NCI-H1930 (cell line): ENCODE data around the gene RIPK4.
A peak's percentile ranks its signal among the peaks of the same experiment; 100 is the strongest.
"Not testable (repeated sequence)": the region's sequence is repeated elsewhere in the genome, so short reads cannot be mapped to it uniquely, and the experiment has no call there.

ENCODE experiments used
- DNase-seq, 2 experiments: peaks; one replicate each; lab custom pipeline; 2025; lab: John Stamatoyannopoulos, UW

Gene RIPK4

GRCh38 chr21:41795726-41796125 is 28.9 kb upstream of the RIPK4 start:
- DNase-seq = no peak

DNA sequence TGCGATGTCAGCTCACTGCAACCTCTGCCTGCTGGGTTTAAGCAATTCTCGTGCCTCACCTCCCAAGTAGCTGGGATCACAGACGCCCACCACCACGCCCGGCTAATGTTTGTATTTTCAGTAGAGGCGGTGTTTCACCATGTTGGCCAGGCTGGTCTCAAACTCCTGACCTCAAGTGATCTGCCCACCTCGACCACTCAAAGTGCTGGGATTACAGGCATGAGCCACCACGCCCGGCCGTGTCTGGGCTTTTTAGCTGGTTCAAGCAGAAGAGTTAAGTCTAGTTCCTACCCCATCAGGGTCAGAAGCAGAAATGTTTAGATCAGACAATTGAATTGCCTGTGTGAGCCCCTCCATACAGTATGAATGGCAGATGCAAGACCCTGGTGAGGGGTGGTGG is 27.7 kb upstream of the RIPK4 start:
- no peak for DNase-seq

DNA sequence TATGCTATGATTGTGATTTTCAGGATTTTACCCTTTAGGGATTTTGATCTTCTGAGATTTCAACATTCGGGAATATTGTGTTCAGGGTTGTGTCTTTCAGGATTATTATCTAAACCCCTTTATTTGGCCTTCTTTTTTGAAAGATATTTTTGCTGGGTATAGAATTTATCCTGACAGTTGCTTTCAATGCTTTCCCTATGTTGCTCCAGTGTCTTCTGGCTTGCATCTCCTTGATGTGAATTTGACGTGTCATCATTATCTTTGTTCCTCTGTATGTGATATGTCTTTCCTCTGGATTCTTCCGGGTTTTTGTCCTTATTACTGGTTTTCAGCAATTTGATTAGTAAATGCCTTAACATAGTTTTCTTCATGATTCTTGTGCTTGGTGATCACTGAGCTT is 25.9 kb upstream of the RIPK4 start:
- no peak for DNase-seq

DNA sequence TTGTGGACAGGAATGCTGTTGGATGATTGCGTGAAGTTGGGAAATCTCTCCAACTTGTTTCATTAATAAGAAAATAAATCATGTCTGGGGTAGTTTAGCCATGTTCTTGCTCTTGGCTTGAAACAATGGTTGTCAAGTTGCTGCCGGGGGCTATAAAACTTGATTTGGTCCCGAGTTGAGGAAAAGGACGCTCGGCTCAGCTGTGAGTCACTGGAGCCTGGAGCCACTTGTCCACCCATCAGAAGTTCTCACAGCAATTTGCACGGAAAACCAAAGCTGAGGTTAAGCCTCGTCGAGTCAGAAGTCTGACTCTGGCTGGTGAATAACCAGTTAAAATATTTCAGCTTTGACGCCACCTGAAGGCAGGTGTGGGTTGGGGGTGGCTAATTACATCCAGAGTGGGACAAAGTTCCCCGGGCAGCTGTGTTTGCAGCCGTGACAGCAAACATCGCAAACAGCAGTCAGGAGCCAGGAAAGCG is 19.7 kb upstream of the RIPK4 start:
- no peak for DNase-seq

- DNase-seq = not testable (repeated sequence)
Measured at GRCh38 chr21:41785262-41785661, 18.4 kb upstream of the RIPK4 start.

DNA sequence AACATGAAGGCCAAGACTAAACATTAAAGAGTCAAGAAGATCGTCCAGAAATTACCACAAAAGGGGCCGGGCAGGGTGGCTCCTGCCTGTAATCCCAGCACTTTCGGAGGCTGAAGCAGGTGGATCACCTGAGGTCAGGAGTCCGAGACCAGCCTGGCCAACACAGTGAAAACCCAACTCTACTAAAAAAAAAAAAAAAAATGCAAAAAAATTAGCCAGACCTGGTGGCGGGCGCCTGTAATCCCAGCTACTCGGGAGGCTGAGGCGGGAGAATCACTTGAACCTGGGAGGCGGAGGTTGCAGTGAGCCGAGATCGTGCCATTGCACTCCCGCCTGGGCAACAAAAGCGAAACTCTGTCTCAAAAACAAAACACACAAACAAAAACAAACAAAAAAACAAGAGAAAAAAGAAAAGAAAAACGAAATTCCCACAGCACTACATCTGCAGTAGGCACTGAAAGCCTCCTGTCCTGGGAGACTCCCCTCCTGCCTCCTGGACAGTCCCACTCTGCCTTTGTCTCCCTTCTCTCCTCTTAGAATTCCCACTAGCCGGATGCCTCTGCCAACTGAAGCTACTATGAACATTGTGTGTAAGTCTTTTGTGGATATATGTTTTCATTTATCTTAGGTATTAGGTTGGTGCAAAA is 17.7 kb upstream of the RIPK4 start:
- no peak for DNase-seq

DNA sequence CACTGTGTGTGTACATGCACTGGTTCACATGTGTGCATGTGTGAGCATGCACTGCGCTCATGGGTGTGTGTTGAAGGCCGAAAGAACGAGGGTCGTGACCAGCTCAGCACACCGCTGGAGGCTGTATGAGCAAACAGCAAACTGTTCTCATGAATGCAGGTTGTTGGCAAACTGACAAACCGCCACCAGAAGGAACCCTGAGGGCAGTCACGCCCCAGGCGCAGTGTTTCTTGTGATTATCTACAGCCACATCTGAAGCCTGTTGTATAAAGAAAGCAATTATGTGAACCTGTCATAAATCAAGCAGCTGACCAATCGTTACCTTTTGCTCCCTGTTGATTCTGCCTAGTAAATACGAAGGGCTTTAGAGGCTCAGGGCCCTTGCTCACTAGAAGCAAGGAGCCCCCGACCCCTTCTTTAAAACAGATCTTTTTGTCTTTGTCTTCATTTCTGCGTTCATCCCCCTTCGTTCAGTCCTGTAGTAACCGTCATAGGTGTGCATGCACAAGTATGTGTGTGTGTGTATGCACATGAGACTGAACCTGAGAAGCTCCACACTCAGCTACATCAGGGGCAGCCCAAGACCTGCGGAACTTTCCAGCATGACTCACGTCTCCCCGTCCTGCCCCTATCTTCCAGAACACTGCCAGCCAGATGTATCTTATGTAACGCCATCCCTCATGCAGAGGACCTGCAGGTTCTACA is 16.8 kb upstream of the RIPK4 start:
- DNase-seq = peak; percentile 40 to 46

DNA sequence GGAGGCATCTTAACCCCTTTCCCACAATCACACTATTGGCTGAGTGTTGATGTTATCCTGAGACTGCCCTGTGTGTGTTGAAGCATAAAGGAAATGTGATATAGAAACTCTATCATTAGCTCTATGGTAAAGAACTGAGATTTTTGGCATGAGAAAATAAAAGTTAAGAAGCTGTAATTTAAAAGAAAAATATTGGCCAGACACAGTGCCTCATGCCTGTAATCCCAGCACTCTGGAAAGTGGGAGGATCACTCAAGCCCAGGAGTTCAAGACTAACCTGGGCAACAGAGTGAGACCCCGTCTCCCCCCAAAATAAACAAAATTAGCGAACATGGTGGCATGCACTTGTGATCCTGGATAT is 14.2 kb upstream of the RIPK4 start:
- DNase-seq = no peak

DNA sequence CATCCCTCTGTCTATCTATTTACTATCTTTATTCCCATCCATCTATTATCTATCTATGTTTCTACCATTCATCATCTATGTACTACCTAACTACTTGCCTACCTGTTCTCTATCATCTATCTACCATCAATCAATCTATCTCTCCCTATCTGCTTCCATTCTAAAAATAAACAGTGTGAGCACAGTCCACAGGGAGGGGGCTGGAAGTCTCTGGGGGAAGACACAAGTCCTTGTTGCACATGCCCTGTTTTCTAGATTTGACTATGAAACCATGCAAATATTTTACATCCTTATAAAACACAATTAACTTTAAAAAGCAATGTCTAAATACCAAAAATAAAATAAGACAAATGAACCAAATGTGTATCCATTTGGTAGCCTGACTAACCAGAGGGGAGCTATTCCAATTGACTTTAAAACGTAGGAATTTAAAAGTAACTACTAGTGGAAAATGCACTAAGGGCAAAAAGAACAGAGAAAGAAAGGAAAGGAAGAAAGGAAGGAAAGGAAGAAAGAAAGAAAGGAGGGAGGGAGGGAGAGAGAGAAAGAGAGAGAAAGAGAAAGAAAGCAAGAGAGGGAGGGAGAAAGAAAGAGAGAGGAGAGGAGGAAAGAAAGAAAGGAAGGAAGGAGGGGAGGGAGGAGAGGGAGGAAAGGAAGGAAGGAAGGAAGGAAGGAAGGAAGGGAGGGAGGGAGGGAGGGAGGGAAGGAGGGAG is 13.6 kb upstream of the RIPK4 start:
- DNase-seq = no peak

DNA sequence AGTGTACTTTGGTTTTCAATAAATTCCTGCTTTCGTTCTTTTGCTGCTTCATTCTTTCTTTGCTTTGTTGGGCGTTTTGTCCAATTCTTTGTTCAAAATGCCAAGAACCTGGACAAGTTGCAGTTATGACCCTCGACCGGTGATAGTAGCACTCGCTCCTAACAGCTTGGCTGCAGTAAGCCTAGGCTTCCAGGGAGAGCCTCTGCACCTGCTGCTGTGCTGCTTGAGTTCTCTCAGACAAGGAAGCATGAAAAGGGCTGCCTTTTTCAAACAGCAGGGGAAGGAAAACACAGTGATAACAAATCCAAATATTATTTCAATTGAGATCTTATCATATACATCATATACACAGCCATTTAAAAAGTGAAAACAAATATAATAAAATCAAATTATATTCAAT is 12.8 kb upstream of the RIPK4 start:
- DNase-seq = peak in 1 of 2 experiments; percentile 8

DNA sequence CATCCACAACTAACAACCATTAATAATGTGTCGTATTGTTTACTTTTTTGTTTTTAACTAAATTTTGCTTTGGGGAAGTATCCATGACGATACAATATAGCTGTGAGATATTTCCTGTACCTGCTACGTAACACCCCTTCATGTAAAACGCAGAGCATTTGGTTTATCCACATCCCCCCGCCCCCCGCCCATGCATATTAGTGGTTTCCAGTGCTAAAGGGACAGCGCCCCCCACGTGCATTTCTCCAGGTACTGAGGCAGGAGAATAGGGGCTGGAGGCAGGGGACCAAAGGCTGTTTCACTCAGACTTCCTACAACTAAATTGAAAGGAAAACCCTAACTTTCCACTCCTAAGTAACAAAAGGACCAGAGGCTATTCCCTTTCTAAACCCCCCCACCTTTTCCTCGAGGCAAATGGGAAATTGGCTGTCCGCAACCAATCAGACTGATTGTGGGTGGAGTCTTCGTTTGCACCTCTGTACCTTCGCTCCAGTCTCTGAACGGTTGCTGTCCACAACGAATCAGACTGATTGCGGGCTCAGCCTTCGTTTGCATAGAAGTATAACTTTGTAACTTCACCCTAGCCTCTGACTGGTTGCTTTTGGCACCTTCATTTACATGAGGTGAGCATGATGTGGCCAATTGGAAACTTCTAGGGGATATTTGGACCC is 12.2 kb upstream of the RIPK4 start:
- no peak for DNase-seq

GRCh38 chr21:41777951-41778815 is 11.3 kb upstream of the RIPK4 start:
- DNase-seq = peak in 1 of 2 experiments; percentile 12

DNA sequence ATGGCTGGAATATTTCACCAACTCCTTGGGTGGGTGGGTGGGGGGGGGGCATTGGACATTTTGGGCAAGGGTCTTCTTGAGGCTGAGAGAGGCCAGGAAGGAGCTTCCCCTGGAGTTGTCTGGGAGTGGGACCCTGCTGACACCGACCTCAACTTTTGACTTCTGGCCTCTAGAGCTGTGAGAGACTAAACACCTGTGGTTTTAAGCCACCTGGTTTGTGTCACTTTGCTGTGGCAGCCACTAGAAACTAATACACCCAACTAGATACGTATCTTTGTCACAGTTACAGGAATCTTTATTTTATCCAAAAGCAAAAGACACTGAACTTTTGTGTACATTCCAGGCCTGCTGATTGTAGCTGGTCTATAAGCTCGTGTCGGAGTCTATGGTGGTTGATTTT is 9.9 kb upstream of the RIPK4 start:
- no peak for DNase-seq

DNA sequence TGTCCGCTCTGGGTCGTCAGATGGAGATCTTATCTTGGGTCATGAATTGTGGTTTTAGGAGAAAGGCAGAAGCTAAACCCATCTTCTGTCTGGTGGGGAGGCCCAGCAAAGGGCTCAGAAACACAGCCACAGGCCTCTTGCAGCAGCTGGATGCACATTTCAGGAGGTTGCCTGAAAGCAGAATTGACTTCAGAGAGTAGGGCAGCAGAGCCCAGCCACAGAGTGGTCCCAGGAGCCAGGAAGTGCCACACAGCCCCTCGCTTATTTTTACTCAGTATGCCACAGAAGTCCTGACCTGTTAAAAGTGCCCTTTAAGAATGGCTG is 8.3 kb upstream of the RIPK4 start:
- no peak for DNase-seq

- DNase-seq = no peak
Measured at GRCh38 chr21:41774467-41775148, 7.8 kb upstream of the RIPK4 start.

GRCh38 chr21:41772351-41773080 is 5.7 kb upstream of the RIPK4 start:
- DNase-seq = no peak

DNA sequence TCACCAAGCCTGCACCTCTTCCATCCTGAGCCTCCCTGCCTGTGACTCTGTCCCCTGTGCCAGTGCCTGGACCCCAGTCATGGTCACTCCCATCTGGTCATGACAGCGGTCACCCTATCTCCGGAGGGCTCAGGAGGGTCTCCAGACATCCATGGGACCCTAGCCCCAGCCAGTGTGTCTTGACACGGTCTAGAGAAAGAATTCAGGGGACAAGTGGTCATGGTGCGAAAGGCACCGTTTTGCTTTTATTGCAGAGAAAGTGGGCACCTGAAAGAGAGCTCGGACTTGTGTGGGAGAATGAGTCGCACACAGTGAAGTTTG is 4.7 kb upstream of the RIPK4 start:
- DNase-seq = no peak

- no peak for DNase-seq
Measured at GRCh38 chr21:41770901-41771624, 4.2 kb upstream of the RIPK4 start.

GRCh38 chr21:41769933-41770332 is 3.1 kb upstream of the RIPK4 start:
- DNase-seq = no peak

DNA sequence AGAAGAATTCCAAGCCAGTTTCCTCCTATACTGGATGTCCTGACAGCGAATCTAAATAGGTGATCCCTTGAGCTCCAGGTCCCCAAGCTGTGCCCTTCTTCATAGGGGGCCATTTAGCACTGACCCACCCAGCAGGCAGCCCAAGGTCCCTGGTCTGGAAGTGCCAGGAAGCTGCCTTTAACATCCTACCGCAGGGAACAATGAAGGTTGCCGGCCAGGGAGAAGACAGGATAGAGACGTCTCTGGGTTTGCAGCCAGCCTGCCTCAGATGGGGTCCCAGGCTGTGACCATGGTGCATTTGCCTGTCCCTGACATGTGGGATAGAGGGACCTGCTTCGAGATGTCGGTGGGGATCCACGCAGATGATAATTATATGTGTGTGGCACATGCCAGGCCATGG is 2.7 kb upstream of the RIPK4 start:
- DNase-seq = no peak
